M059J (cell line): ENCODE results near the gene IGLL5. TPM values are rescaled to one million over a fixed set of nuclear protein-coding genes. Genes with fewer than 3 reads are reported as not detected.

Source experiments
- DNase-seq: peaks from one replicate; pipeline ENCODE4 v3.0.0-alpha.2; 2012; ENCODE audit warnings: low read depth
- total RNA-seq: library from RNA; depleted of rRNA; stranded (reverse); fragments of >200 nt; shearing (Covaris generic); gene quantifications from 2 replicates; pipeline ENCODE4 v1.2.3, GENCODE V29; 2014; rRNA removed

The IGLL5 gene
- total RNA-seq: not detected in 2 replicates

- no peak for DNase-seq
Measured at GRCh38 chr22:22887621-22888503, at the start of gene IGLL5. Gene IGLL5, plus strand, starts transcription at chr22:22887816. Its CDS starts 238 bp downstream, at chr22:22888054.

- no peak for DNase-seq
Measured at GRCh38 chr22:22838148-22838786, 49.3 kb upstream of the IGLL5 start.

GRCh38 chr22:22839570-22840314, 47.9 kb upstream of the IGLL5 start:
- no peak for DNase-seq

GRCh38 chr22:22840780-22841179, 46.8 kb upstream of the IGLL5 start:
- DNase-seq: no peak

- DNase-seq: no peak
Measured at GRCh38 chr22:22841598-22841997, 46.0 kb upstream of the IGLL5 start.

GRCh38 chr22:22842085-22842484, 45.5 kb upstream of the IGLL5 start:
- DNase-seq: no peak

- no peak for DNase-seq
Measured at GRCh38 chr22:22843848-22844247, 43.8 kb upstream of the IGLL5 start.

GRCh38 chr22:22847241-22847640, 40.4 kb upstream of the IGLL5 start:
- DNase-seq: no peak

GRCh38 chr22:22848364-22848866, 39.2 kb upstream of the IGLL5 start:
- DNase-seq: peak; percentile 38

GRCh38 chr22:22849640-22850610, 37.7 kb upstream of the IGLL5 start:
- DNase-seq: no peak

- no peak for DNase-seq
Measured at GRCh38 chr22:22851969-22852368, 35.6 kb upstream of the IGLL5 start.

GRCh38 chr22:22853713-22854112, 33.9 kb upstream of the IGLL5 start:
- DNase-seq: no peak

GRCh38 chr22:22854466-22854865, 33.1 kb upstream of the IGLL5 start:
- no peak for DNase-seq

GRCh38 chr22:22855085-22855484, 32.5 kb upstream of the IGLL5 start:
- DNase-seq: no peak

- DNase-seq: peak; percentile 1
Measured at GRCh38 chr22:22855617-22856308, 31.9 kb upstream of the IGLL5 start.

- DNase-seq: no peak
Measured at GRCh38 chr22:22856364-22856763, 31.3 kb upstream of the IGLL5 start.

GRCh38 chr22:22856885-22857606, 30.6 kb upstream of the IGLL5 start:
- no peak for DNase-seq

GRCh38 chr22:22857607-22858558, 29.7 kb upstream of the IGLL5 start:
- DNase-seq: no peak

GRCh38 chr22:22858559-22858937, 29.1 kb upstream of the IGLL5 start:
- DNase-seq: no peak
